Measurements from ENCODE around the gene TBKBP1.

Gene TBKBP1

GRCh38 chr17:47744168-47745036 is 50.4 kb downstream of the TBKBP1 start:
- no peak for TF ChIP-seq REST (IDR thresholded peaks at IDR 0.05; ENCODE audit: insufficient replicate concordance, low read depth)
- no peak for TF ChIP-seq GABPA (IDR thresholded peaks at IDR 0.05; ENCODE audit: low read depth)
- no peak for TF ChIP-seq SPI1 (IDR thresholded peaks at IDR 0.05; ENCODE audit: borderline replicate concordance, low read depth)
- no peak for TF ChIP-seq POLR2AphosphoS5 (IDR thresholded peaks at IDR 0.05; ENCODE audit: low read depth)
- no peak for TF ChIP-seq CTCF (IDR thresholded peaks at IDR 0.05; ENCODE audit: insufficient read depth, low read length)
- DNase-seq (ENCODE audit: low read depth in 1 of 2, low spot score in 1 of 2) = no peak
- no peak overlapping the region for H3K4me3 ChIP-seq (replicated peaks; ENCODE audit: insufficient read depth, low read length)
- H3K27me3 ChIP-seq (ENCODE audit: insufficient read depth, poor library complexity, severe bottlenecking) = peaks cover 44% of the 10 kb centered on the region
- no peak overlapping the region for H3K27ac ChIP-seq (replicated peaks)

- Histone ChIP-seq H3K27me3 (ENCODE audit: insufficient read depth, poor library complexity, severe bottlenecking) (peaks cover 44% of the 10 kb centered on the region), H3K4me3 (replicated peaks; ENCODE audit: insufficient read depth, low read length) (no peak overlapping the region), H3K27ac (replicated peaks) (no peak overlapping the region)
- DNase-seq (ENCODE audit: low read depth in 1 of 2, low spot score in 1 of 2) = no peak
- no peak for TF ChIP-seq SPI1 (IDR thresholded peaks at IDR 0.05; ENCODE audit: borderline replicate concordance, low read depth)
- no peak for TF ChIP-seq REST (IDR thresholded peaks at IDR 0.05; ENCODE audit: insufficient replicate concordance, low read depth)
- TF ChIP-seq CTCF (IDR thresholded peaks at IDR 0.05; ENCODE audit: insufficient read depth, low read length) = no peak
- TF ChIP-seq GABPA (IDR thresholded peaks at IDR 0.05; ENCODE audit: low read depth) = no peak
- TF ChIP-seq POLR2AphosphoS5 (IDR thresholded peaks at IDR 0.05; ENCODE audit: low read depth) = no peak
Observed at GRCh38 chr17:47745037-47745380, 51.0 kb downstream of the TBKBP1 start.

- no peak for TF ChIP-seq CTCF (IDR thresholded peaks at IDR 0.05; ENCODE audit: insufficient read depth, low read length)
- TF ChIP-seq SPI1 (IDR thresholded peaks at IDR 0.05; ENCODE audit: borderline replicate concordance, low read depth) = no peak
- no peak for TF ChIP-seq POLR2AphosphoS5 (IDR thresholded peaks at IDR 0.05; ENCODE audit: low read depth)
- no peak for TF ChIP-seq REST (IDR thresholded peaks at IDR 0.05; ENCODE audit: insufficient replicate concordance, low read depth)
- TF ChIP-seq GABPA (IDR thresholded peaks at IDR 0.05; ENCODE audit: low read depth) = no peak
Observed at GRCh38 chr17:47751471-47751870, 57.5 kb downstream of the TBKBP1 start.

More at GRCh38 chr17:47751471-47751870, 57.5 kb downstream of the TBKBP1 start:
- peaks cover 8% of the 10 kb centered on the region for H3K27me3 ChIP-seq (ENCODE audit: insufficient read depth, poor library complexity, severe bottlenecking)
- no peak for DNase-seq (ENCODE audit: low read depth in 1 of 2, low spot score in 1 of 2)
- no peak overlapping the region for H3K4me3 ChIP-seq (replicated peaks; ENCODE audit: insufficient read depth, low read length)
- no peak overlapping the region for H3K27ac ChIP-seq (replicated peaks)

Data from HL-60 (cell line).